GM21528 (cell line): ENCODE measurements around the gene APPBP2.
"Not testable (repeated sequence)": the region's sequence is repeated elsewhere in the genome, so short reads cannot be mapped to it uniquely, and the experiment has no call there.

ENCODE experiments used
- ATAC-seq: cut with Tn5 transposase; IDR thresholded peaks from one replicate; pipeline ENCODE4 v1.9.1; 2021; ENCODE audit warnings: mild to moderate bottlenecking, moderate library complexity; ENCODE audit not compliant: unreplicated experiment, low FRiP score

APPBP2 gene

GRCh38 chr17:60525685-60526514, at the start of gene APPBP2:
Gene APPBP2 (minus strand): TSS chr17:60526242. CDS start chr17:60525931, 311 bp downstream.
- ATAC-seq, result peak; percentile 93

GRCh38 chr17:60573236-60574051, 47.4 kb upstream of the APPBP2 start:
- no peak for ATAC-seq

GRCh38 chr17:60565233-60565632, 39.2 kb upstream of the APPBP2 start:
- ATAC-seq, result no peak

- no peak for ATAC-seq
Measured at GRCh38 chr17:60563743-60564142, 37.7 kb upstream of the APPBP2 start.

DNA sequence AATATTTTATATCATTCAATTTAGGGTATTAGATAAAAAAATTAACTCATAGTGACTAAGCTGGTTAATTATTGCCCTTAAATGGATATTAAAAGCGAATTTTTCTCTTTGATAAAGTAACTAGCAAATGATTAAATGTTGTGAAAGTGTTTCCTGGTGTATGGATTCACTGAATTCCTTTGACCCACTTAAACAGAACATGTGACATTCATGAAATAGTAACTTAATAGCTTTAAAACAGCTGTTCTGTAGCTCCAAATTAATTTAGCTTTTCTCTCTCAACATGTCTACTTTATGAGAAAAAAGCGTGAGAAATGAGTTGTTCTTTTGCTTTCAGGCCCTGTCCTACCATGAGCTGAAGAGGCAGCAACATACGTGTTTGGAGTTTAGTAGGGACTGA, 36.4 kb upstream of the APPBP2 start:
- ATAC-seq, result no peak

- no peak for ATAC-seq
Measured at GRCh38 chr17:60560860-60561257, 34.8 kb upstream of the APPBP2 start.

DNA sequence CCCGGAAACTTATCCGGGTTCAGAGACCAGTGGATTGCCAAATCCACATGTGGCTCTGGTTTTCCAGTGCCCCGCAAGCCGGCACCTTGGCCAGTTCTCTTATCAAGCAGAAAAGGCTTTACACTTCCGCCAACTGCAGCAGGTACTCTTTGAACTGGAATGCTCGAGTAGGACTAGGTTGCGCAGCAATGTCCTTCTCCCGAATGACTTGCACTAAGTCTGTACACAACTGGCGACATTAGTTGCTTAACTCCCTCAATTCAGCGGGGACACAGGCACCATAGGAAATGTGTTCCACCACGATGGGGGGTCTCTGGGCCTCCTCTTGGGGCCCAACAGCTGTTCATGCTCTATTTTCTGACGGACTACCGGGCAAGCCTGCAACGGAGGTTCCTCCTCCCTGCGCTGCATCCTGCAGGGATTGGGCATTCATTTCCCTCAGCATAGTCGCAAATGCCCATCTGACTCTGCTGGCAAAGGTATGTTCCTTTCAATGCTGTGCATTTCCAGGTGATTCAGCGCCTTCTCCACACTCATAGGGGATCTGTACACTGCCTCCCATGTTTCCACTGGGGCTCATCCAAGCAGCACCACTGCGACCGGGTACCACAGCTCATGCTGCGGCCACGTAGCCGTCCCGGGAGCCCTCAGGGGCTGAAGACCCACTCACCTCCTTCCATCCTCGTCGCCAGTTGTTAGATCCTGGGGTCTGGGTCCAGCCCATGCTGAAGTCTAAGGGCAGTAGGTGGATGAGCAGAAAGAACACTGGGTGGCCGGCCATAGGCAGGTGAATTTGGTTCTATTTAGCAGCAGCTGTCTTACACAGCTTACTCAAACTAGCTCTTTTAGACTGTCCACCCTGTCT, 34.2 kb upstream of the APPBP2 start:
- no peak for ATAC-seq

DNA sequence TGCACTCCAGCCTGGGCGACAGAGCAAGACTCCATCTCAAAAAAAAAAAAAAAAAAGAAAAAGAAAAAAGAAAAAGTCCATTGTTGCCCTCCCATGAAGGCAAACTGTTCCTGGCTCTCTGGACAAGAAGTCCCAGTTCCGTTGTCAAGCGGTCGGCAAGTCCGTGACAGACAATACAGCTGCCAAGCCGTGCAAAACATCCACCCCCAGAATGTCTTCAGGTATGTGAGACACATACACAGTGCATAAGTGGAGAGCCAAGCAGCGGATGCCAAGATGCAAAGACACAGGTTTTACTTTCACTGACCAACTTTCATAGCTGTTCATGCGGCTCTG, 33.6 kb upstream of the APPBP2 start:
- no peak for ATAC-seq

GRCh38 chr17:60557805-60558204, 31.8 kb upstream of the APPBP2 start:
- ATAC-seq, result no peak

GRCh38 chr17:60555786-60556185, 29.7 kb upstream of the APPBP2 start:
- no peak for ATAC-seq

GRCh38 chr17:60554377-60554788, 28.3 kb upstream of the APPBP2 start:
- no peak for ATAC-seq

DNA sequence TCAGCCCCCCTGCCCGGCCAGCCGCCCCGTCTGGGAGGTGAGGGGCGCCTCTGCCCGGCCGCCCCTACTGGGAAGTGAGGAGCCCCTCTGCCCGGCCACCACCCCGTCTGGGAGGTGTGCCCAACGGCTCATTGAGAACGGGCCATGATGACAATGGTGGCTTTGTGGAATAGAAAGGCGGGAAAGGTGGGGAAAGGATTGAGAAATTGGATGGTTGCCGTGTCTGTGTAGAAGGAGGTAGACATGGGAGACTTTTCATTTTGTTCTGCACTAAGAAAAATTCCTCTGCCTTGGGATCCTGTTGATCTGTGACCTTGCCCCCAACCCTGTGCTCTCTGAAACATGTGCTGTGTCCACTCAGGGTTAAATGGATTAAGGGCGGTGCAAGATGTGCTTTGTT, 26.2 kb upstream of the APPBP2 start:
- not testable (repeated sequence) for ATAC-seq

DNA sequence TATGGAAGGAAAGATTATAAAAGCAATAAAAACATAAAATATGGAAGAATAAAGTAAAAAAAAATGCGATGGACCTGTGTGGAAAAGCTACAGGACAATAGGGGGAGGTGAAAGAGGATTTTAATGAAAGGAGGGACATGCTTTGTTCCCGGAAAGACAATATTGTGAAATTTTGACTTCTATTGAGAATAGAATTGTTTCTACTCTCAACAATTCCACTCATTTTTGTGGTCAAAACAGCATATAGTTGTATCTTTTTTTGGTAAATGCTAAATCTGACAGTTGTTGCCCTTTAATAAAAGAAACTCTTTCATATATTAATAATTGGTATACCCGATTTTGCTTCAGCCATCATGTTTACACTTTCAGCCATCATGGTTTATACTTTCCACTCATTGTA, 22.9 kb upstream of the APPBP2 start:
- no peak for ATAC-seq

DNA sequence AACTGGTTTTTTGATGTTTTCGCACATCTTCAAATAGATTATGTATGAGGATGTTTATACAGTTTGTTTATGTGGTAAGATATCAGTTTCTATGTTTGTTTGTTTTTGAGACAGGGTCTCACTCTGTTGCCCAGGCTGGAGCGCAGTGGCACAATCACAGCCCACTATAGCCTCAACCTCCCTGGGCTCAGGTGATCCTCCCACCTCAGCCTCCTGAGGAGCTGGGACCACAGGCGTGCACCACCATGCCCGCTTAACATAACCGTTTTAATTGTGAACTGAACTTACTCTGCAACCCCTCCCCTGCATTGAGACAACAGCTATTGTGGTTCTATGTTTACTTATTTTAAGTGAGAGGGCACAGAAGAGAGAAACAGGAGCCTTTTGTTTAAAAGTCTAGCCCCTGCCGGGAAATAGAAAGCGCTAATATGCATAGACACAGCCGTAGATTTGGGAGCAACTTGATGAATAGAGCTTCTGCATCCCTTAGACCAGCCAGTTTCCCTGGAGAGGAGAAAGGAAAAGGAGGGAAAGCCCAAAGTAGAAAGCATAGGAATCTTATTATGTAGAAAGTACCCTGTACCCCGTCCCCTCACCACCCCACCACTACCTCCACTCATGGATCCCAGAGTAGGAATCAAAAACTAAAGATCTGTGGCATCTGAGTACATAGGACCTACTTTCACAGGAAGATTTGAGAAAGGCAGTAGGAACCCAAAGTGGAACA, 19.6 kb upstream of the APPBP2 start:
- no peak for ATAC-seq

- no peak for ATAC-seq
Measured at GRCh38 chr17:60542071-60542470, 16.0 kb upstream of the APPBP2 start.

DNA sequence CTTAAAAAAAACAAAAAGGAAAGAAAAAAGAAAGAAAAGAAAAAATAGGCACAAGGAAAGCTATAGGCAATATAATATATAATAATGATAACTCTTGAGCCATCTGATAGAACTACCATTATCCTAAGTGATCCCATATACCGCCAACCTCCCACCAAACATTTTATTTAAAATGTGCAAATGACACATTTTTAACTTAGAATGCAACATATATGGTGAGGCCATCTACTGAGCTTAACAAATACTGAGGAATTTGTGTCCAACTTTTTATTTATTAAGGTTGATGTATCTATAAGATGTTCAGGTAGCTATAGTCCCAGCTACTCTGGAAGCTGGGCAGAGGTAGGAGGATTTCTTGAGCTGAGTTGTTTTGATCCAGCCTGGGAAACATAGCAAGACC, 14.4 kb upstream of the APPBP2 start:
- no peak for ATAC-seq

- ATAC-seq, result no peak
Measured at GRCh38 chr17:60539807-60540206, 13.8 kb upstream of the APPBP2 start.

- ATAC-seq, result no peak
Measured at GRCh38 chr17:60538726-60539125, 12.7 kb upstream of the APPBP2 start.

- ATAC-seq, result no peak
Measured at GRCh38 chr17:60535382-60536279, 9.6 kb upstream of the APPBP2 start.
